GM08714 (cell line): ENCODE data around the gene MATCAP1.

Experiments
- H3K4me3 ChIP-seq: fragments of 200-500 bp; sonication (Bioruptor generic); 2 replicates; pipeline ENCODE4 v1.5.1; 2014; ENCODE audit warnings: mild to moderate bottlenecking, low read length, inconsistent platforms
- ZNF274 ChIP-seq: IDR thresholded peaks from 2 replicates; pipeline ENCODE4 v1.6.1; 2012; ENCODE audit warnings: mild to moderate bottlenecking, low read depth, low read length

MATCAP1 gene

GRCh38 chr16:67201411-67202345 is 17.9 kb upstream of the MATCAP1 start:
- TF ChIP-seq ZNF274: no peak
- H3K4me3 ChIP-seq: no peak overlapping the region

GRCh38 chr16:67200491-67200890 is 16.7 kb upstream of the MATCAP1 start:
- H3K4me3 ChIP-seq: no peak overlapping the region
- no peak for TF ChIP-seq ZNF274

- TF ChIP-seq ZNF274: no peak
- H3K4me3 ChIP-seq: no peak overlapping the region
Observed at GRCh38 chr16:67199808-67200198, 16.0 kb upstream of the MATCAP1 start.

- TF ChIP-seq ZNF274: no peak
- H3K4me3 ChIP-seq: no peak within 1 kb of the TSS
Observed at GRCh38 chr16:67199011-67199807, 15.4 kb upstream of the MATCAP1 start, which contains the start of gene ELMO3. TSS of gene ELMO3 (plus strand) at chr16:67199131. CDS start at chr16:67199327, 196 bp downstream.

- no peak for TF ChIP-seq ZNF274
- no peak overlapping the region for H3K4me3 ChIP-seq
Observed at GRCh38 chr16:67198238-67198734, 14.5 kb upstream of the MATCAP1 start.

GRCh38 chr16:67197704-67198103 is 13.9 kb upstream of the MATCAP1 start:
- H3K4me3 ChIP-seq: no peak overlapping the region
- no peak for TF ChIP-seq ZNF274

GRCh38 chr16:67196881-67197280 is 13.1 kb upstream of the MATCAP1 start:
- no peak for TF ChIP-seq ZNF274
- no peak overlapping the region for H3K4me3 ChIP-seq

GRCh38 chr16:67195676-67196075 is 11.9 kb upstream of the MATCAP1 start:
- TF ChIP-seq ZNF274: no peak
- H3K4me3 ChIP-seq: no peak overlapping the region

- no peak overlapping the region for H3K4me3 ChIP-seq
- no peak for TF ChIP-seq ZNF274
Observed at GRCh38 chr16:67194260-67194659, 10.5 kb upstream of the MATCAP1 start.

- TF ChIP-seq ZNF274: no peak
- H3K4me3 ChIP-seq: peak overlapping the region; percentile 93; the same call in 1 of the 2 replicates
Observed at GRCh38 chr16:67193536-67193935, 9.8 kb upstream of the MATCAP1 start.

- no peak for TF ChIP-seq ZNF274
- peak overlapping the region; percentile 93 for H3K4me3 ChIP-seq
Observed at GRCh38 chr16:67192781-67193361, 9.1 kb upstream of the MATCAP1 start.

GRCh38 chr16:67191995-67192681 is 8.4 kb upstream of the MATCAP1 start, which contains the start of gene E2F4:
TSS of gene E2F4 (plus strand) at chr16:67192155. CDS start at chr16:67192228, 73 bp downstream.
- H3K4me3 ChIP-seq: peak within 1 kb of the TSS; percentile 93
- no peak for TF ChIP-seq ZNF274

GRCh38 chr16:67191411-67191994 is 7.7 kb upstream of the MATCAP1 start:
- peak overlapping the region; percentile 93; the same call in 1 of the 2 replicates for H3K4me3 ChIP-seq
- TF ChIP-seq ZNF274: no peak
